Measurements from ENCODE around the gene WDR47.
A peak's percentile ranks its signal among the peaks of the same experiment; 100 is the strongest.
"Not testable (repeated sequence)": the region's sequence is repeated elsewhere in the genome, so short reads cannot be mapped to it uniquely, and the experiment has no call there.

WDR47 gene

DNA sequence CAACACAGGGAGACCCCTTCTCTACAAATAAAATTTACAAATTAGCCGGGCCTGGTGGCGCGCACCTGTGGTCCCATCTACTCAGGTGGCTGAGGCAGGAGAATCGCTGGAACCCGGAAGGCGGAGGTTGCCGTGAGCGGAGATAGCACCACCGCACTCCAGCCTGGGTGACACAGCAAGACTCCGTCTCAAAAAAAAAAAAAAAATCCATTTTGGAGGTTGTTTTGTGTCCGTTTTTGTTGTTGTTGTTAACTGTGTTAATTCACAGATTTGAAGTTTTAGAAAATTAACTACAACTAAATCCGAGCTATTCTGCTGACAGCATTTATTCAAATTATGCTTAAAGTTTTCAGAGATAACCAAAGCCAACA lies 79.2 kb downstream of the WDR47 start:
- peak overlapping the region; percentile 91 for H3K4me3 Mint-ChIP-seq

DNA sequence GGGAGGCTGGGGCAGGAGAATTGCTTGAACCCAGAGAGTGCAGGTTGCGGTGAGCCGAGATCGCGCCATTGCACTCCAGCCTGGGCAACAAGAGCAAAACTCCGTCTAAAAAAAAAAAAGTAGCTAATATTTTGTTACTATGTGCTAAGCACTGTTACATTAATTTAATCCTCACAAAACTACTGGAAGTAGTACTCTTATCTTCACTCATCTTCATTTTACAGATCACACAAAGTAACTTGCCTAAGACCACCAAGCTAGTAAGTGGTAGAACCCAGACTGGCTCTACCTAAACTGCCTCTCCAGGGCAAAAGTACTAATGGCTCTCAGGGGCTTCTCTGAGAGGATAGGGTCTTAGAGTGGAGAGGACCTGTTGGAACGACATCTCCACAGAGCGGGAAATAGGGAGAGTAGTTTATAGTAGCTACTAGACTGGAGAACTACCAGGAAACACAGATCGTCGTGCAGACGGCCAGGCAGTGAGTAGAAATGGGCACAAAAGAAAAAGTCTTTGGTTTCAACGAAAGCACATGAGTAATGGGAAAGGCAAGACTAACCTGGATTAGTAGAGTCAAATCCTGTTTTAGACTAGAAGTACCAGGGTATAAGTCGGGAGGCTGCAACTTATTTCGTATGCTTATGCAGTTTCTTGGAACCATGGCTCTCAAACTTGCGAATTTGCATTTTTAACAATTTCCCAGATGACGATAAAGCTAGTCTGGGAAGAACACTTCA lies 80.0 kb downstream of the WDR47 start:
- H3K4me1 Mint-ChIP-seq (ENCODE audit: low read depth): peaks cover 26% of the 10 kb centered on the region
- peaks cover 6% of the 10 kb centered on the region for H3K27me3 Mint-ChIP-seq (ENCODE audit: low read depth)
- H3K36me3 Mint-ChIP-seq (ENCODE audit: low read depth): peaks cover 16% of the 10 kb centered on the region
- peak overlapping the region; percentile 91 for H3K4me3 Mint-ChIP-seq
- no peaks in the 10 kb centered on the region for H3K9me3 Mint-ChIP-seq
- H3K27ac Mint-ChIP-seq: peak overlapping the region; percentile 86

More for the DNA sequence above, 79.2 kb downstream of the WDR47 start:
- peaks cover 13% of the 10 kb centered on the region for H3K36me3 Mint-ChIP-seq (ENCODE audit: low read depth)
- H3K9me3 Mint-ChIP-seq: no peaks in the 10 kb centered on the region
- H3K4me1 Mint-ChIP-seq (ENCODE audit: low read depth): peaks cover 22% of the 10 kb centered on the region
- H3K27ac Mint-ChIP-seq: peak overlapping the region; percentile 86
- peaks cover 3% of the 10 kb centered on the region for H3K27me3 Mint-ChIP-seq (ENCODE audit: low read depth)

DNA sequence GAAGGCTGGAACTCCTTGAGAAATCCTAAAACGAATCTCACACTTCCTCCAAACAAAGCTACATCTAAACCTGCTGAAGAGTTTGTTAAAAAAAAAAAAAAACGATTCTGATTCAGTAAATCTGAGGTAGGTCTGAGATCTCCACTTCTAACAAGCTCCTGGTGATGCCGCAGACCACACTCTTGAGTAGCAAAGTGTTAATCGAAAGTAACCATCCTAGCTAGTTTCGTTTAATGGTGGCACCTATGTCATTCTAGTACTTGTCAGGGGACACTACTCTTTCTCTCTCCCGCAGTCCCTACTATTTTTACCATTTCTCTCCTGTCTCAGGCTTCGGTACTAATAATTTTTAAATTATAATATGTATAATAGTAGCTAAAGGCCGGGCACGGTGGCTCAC lies 80.7 kb downstream of the WDR47 start:
- Mint-ChIP-seq H3K4me1 (ENCODE audit: low read depth) (peaks cover 33% of the 10 kb centered on the region), H3K27ac (no peak overlapping the region), H3K4me3 (no peak overlapping the region), H3K9me3 (no peaks in the 10 kb centered on the region), H3K36me3 (ENCODE audit: low read depth) (peaks cover 19% of the 10 kb centered on the region), H3K27me3 (ENCODE audit: low read depth) (peaks cover 6% of the 10 kb centered on the region)

DNA sequence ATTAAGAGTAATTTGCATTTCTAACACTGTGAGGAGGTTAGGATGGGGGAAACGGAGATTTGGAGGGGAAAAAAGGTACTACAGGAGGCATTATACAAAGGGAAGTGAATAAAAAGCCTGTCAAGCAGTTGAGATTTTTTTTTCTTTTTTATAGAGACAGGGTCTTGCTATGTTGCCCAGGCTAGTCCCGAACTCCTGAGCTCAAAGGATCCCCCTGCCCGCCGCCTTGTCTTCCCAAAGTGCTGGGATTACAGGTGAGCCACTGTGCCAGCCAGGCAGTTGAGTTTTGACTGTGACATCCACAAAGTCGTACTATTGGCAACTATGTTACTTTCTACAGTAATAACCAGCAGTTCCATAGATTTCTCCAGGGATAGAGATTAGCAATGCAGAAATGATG lies 81.2 kb downstream of the WDR47 start:
- H3K36me3 Mint-ChIP-seq (ENCODE audit: low read depth): peaks cover 24% of the 10 kb centered on the region
- H3K4me3 Mint-ChIP-seq: no peak overlapping the region
- peaks cover 6% of the 10 kb centered on the region for H3K27me3 Mint-ChIP-seq (ENCODE audit: low read depth)
- H3K27ac Mint-ChIP-seq: no peak overlapping the region
- peaks cover 3% of the 10 kb centered on the region for H3K9me3 Mint-ChIP-seq
- peaks cover 37% of the 10 kb centered on the region for H3K4me1 Mint-ChIP-seq (ENCODE audit: low read depth)

DNA sequence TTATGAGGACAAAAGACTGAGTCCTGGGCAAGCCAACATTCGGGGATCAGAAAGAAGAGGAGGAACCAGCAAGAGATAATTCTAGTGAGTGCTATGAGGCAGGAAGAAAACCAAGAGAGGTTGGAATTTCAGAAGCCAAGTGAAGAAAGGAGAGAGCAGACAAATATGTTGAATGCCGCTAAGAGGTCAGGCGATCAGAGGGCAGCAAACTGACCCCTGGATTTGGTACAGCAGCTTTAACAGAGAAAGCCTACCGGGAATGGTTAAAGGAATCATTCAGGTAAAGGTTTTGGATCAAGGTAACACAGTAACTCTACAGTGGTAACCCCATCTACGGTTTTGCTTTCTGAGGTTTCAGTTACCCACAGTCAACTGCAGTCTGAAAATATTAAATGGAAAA lies 84.0 kb downstream of the WDR47 start:
- H3K9me3 Mint-ChIP-seq: peaks cover 3% of the 10 kb centered on the region
- H3K27me3 Mint-ChIP-seq (ENCODE audit: low read depth): peaks cover 6% of the 10 kb centered on the region
- peaks cover 33% of the 10 kb centered on the region for H3K4me1 Mint-ChIP-seq (ENCODE audit: low read depth)
- H3K36me3 Mint-ChIP-seq (ENCODE audit: low read depth): peaks cover 46% of the 10 kb centered on the region
- H3K4me3 Mint-ChIP-seq: no peak overlapping the region
- no peak overlapping the region for H3K27ac Mint-ChIP-seq

DNA sequence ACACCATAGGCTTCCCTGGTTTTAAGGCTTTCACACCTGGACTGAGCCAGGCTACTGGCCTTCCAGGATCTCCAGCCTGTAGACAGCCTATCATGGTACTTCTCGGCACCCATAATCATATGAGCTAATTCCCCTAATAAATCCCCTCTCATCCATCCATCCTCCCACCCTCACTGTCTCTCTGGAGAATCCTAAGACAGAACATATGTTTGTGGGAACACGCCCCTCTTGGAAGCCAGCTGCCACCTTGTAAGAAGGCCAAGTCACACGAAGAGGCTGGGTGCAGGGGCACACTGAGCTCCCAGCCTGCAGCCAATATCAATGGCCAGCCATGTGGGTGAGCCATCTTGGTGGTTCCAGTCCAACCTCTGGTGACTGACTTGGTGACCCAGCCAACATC lies 86.0 kb downstream of the WDR47 start:
- H3K4me3 Mint-ChIP-seq: no peak overlapping the region
- peaks cover 46% of the 10 kb centered on the region for H3K36me3 Mint-ChIP-seq (ENCODE audit: low read depth)
- H3K27ac Mint-ChIP-seq: peak overlapping the region; percentile 86
- peaks cover 25% of the 10 kb centered on the region for H3K4me1 Mint-ChIP-seq (ENCODE audit: low read depth)
- H3K27me3 Mint-ChIP-seq (ENCODE audit: low read depth): peaks cover 6% of the 10 kb centered on the region
- H3K9me3 Mint-ChIP-seq: peaks cover 3% of the 10 kb centered on the region

DNA sequence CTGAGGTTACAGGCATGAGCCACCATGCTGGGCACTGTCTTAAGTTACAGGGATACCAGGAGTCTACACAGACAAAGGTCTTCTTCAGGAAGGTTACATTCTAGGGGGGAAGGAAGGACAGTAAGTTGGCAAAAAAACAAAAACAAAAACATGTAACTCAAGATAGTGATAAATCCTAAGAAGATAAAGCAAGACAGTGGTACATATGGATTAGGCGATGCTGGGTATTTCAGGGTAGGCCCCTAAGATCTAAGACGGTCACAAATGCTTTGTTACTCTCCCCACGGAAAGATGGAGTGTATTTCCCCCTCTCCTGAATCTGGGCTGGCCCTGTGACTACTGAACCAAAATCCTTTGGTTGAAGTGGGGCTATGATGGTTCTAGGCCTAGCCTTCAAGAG lies 86.8 kb downstream of the WDR47 start:
- Mint-ChIP-seq H3K36me3 (ENCODE audit: low read depth) (peaks cover 42% of the 10 kb centered on the region), H3K27ac (no peak overlapping the region), H3K9me3 (peaks cover 3% of the 10 kb centered on the region), H3K4me1 (ENCODE audit: low read depth) (peaks cover 21% of the 10 kb centered on the region), H3K4me3 (no peak overlapping the region), H3K27me3 (ENCODE audit: low read depth) (peaks cover 6% of the 10 kb centered on the region)

DNA sequence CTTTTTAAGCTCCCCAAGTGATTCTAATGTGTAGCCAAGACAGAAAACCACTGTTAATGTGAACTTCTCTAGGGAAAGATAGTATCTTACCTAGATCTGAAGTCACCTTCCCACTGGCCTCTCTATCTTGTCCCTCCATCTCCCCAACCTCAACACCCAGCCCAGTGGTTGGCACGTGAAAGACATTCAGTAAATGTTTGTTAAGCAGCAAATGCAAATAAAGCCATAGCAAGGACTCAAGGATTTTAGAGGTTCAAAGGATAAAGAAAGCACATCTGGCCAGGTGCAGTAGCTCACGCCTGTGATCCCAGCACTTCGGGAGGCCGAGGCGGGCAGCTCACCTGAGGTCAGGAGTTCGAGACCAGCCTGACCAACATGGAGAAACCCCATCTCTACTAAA lies 88.5 kb downstream of the WDR47 start:
- H3K36me3 Mint-ChIP-seq (ENCODE audit: low read depth): peaks cover 45% of the 10 kb centered on the region
- peaks cover 3% of the 10 kb centered on the region for H3K9me3 Mint-ChIP-seq
- peaks cover 6% of the 10 kb centered on the region for H3K27me3 Mint-ChIP-seq (ENCODE audit: low read depth)
- no peak overlapping the region for H3K4me3 Mint-ChIP-seq
- no peak overlapping the region for H3K27ac Mint-ChIP-seq
- H3K4me1 Mint-ChIP-seq (ENCODE audit: low read depth): peaks cover 25% of the 10 kb centered on the region

DNA sequence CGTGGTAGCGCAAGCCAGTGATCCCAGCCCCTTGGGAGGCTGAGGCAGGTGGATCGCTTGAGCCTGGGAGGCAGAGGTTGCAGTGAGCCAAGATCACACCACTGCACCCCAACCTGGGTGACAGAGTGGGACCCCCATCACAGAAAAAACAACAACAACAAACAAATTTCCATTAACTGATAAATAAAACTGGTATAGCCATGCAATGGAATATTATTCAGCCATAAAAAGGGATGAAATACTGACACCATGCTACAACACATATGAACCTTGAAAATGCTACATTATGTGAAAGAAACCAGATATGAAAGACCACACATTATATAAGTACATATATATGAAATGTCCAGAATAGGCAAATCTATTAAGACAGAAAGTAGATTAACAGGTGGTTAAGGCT lies 90.7 kb downstream of the WDR47 start:
- Mint-ChIP-seq H3K4me1 (ENCODE audit: low read depth) (peaks cover 13% of the 10 kb centered on the region), H3K27me3 (ENCODE audit: low read depth) (no peaks in the 10 kb centered on the region)

DNA sequence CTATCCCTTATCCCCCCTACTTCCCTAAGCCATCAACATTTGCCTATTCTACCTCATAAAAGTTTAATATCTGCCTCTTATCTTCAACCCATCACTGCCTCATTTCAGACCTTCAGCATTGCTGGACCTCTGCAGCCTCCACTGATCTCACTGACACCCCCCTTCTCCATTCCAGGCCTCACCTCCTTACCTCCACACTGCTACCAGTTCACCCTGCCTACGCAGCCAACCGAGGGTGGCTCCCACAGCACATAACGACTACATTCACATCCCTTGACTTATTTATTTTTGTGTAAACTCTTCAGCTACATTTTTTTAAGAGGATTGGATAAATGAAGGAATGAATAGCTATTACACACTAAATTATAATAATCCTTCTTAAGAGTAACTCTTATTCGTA lies 92.9 kb downstream of the WDR47 start:
- H3K36me3 Mint-ChIP-seq (ENCODE audit: low read depth): peaks cover 33% of the 10 kb centered on the region
- no peak overlapping the region for H3K27ac Mint-ChIP-seq

More for the DNA sequence above, 90.7 kb downstream of the WDR47 start:
- peaks cover 3% of the 10 kb centered on the region for H3K9me3 Mint-ChIP-seq
- no peak overlapping the region for H3K4me3 Mint-ChIP-seq
- H3K36me3 Mint-ChIP-seq (ENCODE audit: low read depth): peaks cover 45% of the 10 kb centered on the region
- H3K27ac Mint-ChIP-seq: no peak overlapping the region

DNA sequence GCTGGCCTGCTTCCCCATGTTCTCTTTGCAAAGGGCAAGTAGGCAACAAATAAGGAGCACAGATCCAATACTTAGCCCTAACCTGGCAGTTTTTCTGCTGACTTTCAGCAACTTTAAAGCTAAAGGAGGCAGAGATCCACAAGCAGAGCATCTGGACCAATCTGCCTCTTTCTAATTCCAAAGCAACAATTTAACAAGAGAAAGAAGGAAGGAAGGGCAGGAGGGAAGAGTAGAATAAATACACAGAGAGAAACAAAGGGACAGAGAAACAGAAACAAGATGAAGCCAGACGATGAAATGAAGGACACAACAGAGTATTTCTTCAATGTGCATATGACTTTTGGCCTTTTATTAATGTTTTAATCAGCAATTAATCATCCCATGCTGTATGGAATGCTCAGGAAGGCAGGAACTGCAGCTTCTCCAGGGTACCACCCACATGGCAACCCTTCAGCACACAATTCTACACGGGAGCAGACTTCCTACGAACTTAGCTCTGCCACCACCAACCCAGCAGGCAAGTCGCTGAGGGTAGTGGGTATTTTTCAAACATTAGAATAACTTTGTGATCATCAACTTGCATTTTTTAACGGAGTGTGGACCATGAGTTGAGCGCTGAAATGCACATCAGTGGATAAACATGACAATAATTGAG lies 93.9 kb downstream of the WDR47 start:
- Mint-ChIP-seq H3K4me1 (ENCODE audit: low read depth) (peaks cover 5% of the 10 kb centered on the region), H3K9me3 (no peaks in the 10 kb centered on the region), H3K36me3 (ENCODE audit: low read depth) (peaks cover 28% of the 10 kb centered on the region), H3K27ac (no peak overlapping the region), H3K4me3 (no peak overlapping the region), H3K27me3 (ENCODE audit: low read depth) (no peaks in the 10 kb centered on the region)

More for the DNA sequence above, 92.9 kb downstream of the WDR47 start:
- H3K9me3 Mint-ChIP-seq: no peaks in the 10 kb centered on the region
- H3K4me1 Mint-ChIP-seq (ENCODE audit: low read depth): peaks cover 7% of the 10 kb centered on the region
- H3K27me3 Mint-ChIP-seq (ENCODE audit: low read depth): no peaks in the 10 kb centered on the region
- H3K4me3 Mint-ChIP-seq: no peak overlapping the region

DNA sequence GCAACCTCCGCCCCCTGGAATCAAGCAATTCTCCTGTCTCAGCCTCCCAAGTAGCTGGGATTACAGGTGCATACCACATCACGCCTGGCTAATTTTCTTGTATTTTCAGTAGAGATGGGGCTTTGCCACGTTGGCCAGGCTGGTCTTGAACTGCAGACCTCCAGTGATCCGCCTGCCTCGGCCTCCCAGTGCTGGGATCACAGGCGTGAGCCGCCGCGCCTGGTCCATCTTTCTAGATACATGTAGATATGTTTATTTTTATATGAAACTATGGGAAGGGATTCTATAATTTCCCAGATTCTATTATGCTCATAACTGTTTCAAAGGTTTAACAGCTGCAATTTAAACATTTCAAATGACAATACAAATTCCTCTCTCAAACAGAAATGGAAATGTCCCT lies 105.7 kb downstream of the WDR47 start:
- no peaks in the 10 kb centered on the region for H3K4me1 Mint-ChIP-seq (ENCODE audit: low read depth)
- H3K9me3 Mint-ChIP-seq: no peaks in the 10 kb centered on the region
- H3K27ac Mint-ChIP-seq: no peak overlapping the region
- H3K4me3 Mint-ChIP-seq: no peak overlapping the region
- no peaks in the 10 kb centered on the region for H3K27me3 Mint-ChIP-seq (ENCODE audit: low read depth)
- H3K36me3 Mint-ChIP-seq (ENCODE audit: low read depth): peaks cover 31% of the 10 kb centered on the region

DNA sequence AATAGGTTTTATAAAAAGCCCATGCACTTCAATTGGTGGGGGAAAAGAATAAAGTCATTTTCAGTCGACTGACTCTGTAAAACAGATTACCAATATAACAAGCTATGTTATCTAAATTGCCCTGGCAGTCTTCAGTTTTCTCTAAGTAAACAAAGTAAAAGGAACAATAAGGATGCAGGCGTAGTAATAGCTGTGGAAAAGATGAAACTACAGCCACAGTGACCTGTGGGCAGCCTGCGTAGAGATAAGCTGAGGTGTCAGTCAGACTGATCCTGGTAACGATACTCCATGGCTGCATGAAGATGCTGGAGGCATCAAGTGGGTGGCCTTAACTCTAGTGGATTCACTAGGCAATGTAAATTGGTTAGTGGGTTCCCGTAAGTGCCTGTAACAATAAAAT lies 108.0 kb downstream of the WDR47 start:
- no peaks in the 10 kb centered on the region for H3K4me1 Mint-ChIP-seq (ENCODE audit: low read depth)

DNA sequence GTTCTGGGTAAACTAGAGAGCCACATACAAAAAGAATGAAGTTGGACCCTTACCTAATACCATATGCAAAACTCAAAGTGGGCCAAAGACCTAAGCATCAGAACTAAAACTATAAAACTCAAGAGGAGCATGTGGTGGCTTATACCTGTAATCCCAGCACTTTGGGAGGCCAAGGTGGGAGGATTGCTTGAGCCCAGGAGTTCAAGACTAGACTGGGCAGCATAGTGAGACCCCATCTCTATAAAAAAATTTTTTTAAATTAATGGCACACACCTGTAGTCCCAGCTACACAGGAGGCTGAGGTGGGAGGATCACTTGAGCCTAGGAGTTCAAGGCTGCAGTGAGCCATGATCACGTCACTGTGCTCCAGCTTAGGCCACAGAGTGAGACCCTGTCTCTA lies 114.3 kb downstream of the WDR47 start:
- not testable (repeated sequence) for H3K9me3 Mint-ChIP-seq; H3K27ac Mint-ChIP-seq; H3K4me1 Mint-ChIP-seq (ENCODE audit: low read depth); H3K27me3 Mint-ChIP-seq (ENCODE audit: low read depth); H3K4me3 Mint-ChIP-seq
- peaks cover 22% of the 10 kb centered on the region for H3K36me3 Mint-ChIP-seq (ENCODE audit: low read depth)

More for the DNA sequence above, 108.0 kb downstream of the WDR47 start:
- no peak overlapping the region for H3K27ac Mint-ChIP-seq
- no peak overlapping the region for H3K4me3 Mint-ChIP-seq
- peaks cover 33% of the 10 kb centered on the region for H3K36me3 Mint-ChIP-seq (ENCODE audit: low read depth)
- no peaks in the 10 kb centered on the region for H3K27me3 Mint-ChIP-seq (ENCODE audit: low read depth)
- H3K9me3 Mint-ChIP-seq: no peaks in the 10 kb centered on the region

DNA sequence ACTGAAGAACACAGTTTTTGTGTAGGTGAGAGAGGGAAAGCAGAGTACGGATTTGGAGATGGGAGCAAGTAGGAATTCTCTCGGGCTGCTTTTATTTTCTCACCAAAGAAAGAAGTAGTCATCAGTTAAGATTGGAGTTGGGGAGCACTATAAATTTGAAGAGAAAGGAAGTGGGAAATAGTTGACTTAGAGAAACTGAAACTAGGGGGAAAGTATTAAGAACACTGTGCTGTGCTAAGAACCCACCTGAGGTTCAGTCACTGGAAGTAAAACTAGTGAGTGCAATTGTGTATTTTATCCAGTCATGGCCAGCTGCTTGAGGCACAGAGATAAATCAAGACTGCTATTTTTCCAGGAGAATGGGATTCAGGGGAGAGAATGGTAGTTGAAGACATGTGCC lies 116.0 kb downstream of the WDR47 start:
- no peak overlapping the region for H3K27ac Mint-ChIP-seq
- peaks cover 24% of the 10 kb centered on the region for H3K36me3 Mint-ChIP-seq (ENCODE audit: low read depth)
- H3K4me3 Mint-ChIP-seq: no peak overlapping the region
- no peaks in the 10 kb centered on the region for H3K9me3 Mint-ChIP-seq
- H3K27me3 Mint-ChIP-seq (ENCODE audit: low read depth): no peaks in the 10 kb centered on the region
- H3K4me1 Mint-ChIP-seq (ENCODE audit: low read depth): no peaks in the 10 kb centered on the region

Data from T-helper 1 cell treated with Interleukin-12 subunit alpha and Interleukin-12 subunit beta and Interleukin-4 antibody, amounts not matched to agents 30 μg/mL and 1 μg/mL, for 36 hours (primary cell).